ENCODE data around the gene WWTR1. TPM values are rescaled to one million over a fixed set of nuclear protein-coding genes. Genes with fewer than 3 reads are reported as not detected.

WWTR1 gene
- total RNA-seq, 1 experiment from 2014 or later = 14.1 TPM

- no peak overlapping the region for H3K4me3 ChIP-seq (ENCODE audit: insufficient read depth, low read depth, low read length)
- DNase-seq = no peak
- H3K27me3 ChIP-seq (ENCODE audit: control insufficient read depth, insufficient read depth, low read length) = no peaks in the 10 kb centered on the region
- no peaks in the 10 kb centered on the region for H3K36me3 ChIP-seq (replicated peaks; ENCODE audit: control insufficient read depth, insufficient read depth, low read length)
These were observed 76.0 kb downstream of the WWTR1 start for GRCh38 chr3:149581681-149582370.

- Histone ChIP-seq H3K36me3 (replicated peaks; ENCODE audit: control insufficient read depth, insufficient read depth, low read length) (no peaks in the 10 kb centered on the region), H3K4me3 (ENCODE audit: insufficient read depth, low read depth, low read length) (no peak overlapping the region), H3K27me3 (ENCODE audit: control insufficient read depth, insufficient read depth, low read length) (no peaks in the 10 kb centered on the region)
- no peak for DNase-seq
These were observed 76.6 kb downstream of the WWTR1 start for GRCh38 chr3:149581248-149581647.

- DNase-seq = no peak
- Histone ChIP-seq H3K36me3 (replicated peaks; ENCODE audit: control insufficient read depth, insufficient read depth, low read length) (no peaks in the 10 kb centered on the region), H3K4me3 (ENCODE audit: insufficient read depth, low read depth, low read length) (no peak overlapping the region), H3K27me3 (ENCODE audit: control insufficient read depth, insufficient read depth, low read length) (no peaks in the 10 kb centered on the region)
These were observed 77.8 kb downstream of the WWTR1 start for GRCh38 chr3:149579838-149580542.

- Histone ChIP-seq H3K36me3 (replicated peaks; ENCODE audit: control insufficient read depth, insufficient read depth, low read length) (no peaks in the 10 kb centered on the region), H3K4me3 (ENCODE audit: insufficient read depth, low read depth, low read length) (no peak overlapping the region), H3K27me3 (ENCODE audit: control insufficient read depth, insufficient read depth, low read length) (no peaks in the 10 kb centered on the region)
- no peak for DNase-seq
These were observed 78.7 kb downstream of the WWTR1 start for GRCh38 chr3:149579161-149579560.

- no peaks in the 10 kb centered on the region for H3K36me3 ChIP-seq (replicated peaks; ENCODE audit: control insufficient read depth, insufficient read depth, low read length)
- H3K4me3 ChIP-seq (ENCODE audit: insufficient read depth, low read depth, low read length) = no peak overlapping the region
- no peaks in the 10 kb centered on the region for H3K27me3 ChIP-seq (ENCODE audit: control insufficient read depth, insufficient read depth, low read length)
- no peak for DNase-seq
These were observed 80.0 kb downstream of the WWTR1 start for GRCh38 chr3:149577801-149578200.

GRCh38 chr3:149575961-149576564, 81.8 kb downstream of the WWTR1 start:
- H3K27me3 ChIP-seq (ENCODE audit: control insufficient read depth, insufficient read depth, low read length) = no peaks in the 10 kb centered on the region
- DNase-seq = no peak
- peaks cover 3% of the 10 kb centered on the region; the same call in 1 of the 2 replicates for H3K36me3 ChIP-seq (replicated peaks; ENCODE audit: control insufficient read depth, insufficient read depth, low read length)
- H3K4me3 ChIP-seq (ENCODE audit: insufficient read depth, low read depth, low read length) = no peak overlapping the region

- Histone ChIP-seq H3K27me3 (ENCODE audit: control insufficient read depth, insufficient read depth, low read length) (no peaks in the 10 kb centered on the region), H3K36me3 (replicated peaks; ENCODE audit: control insufficient read depth, insufficient read depth, low read length) (peaks cover 3% of the 10 kb centered on the region; the same call in 1 of the 2 replicates), H3K4me3 (ENCODE audit: insufficient read depth, low read depth, low read length) (no peak overlapping the region)
- no peak for DNase-seq
These were observed 82.4 kb downstream of the WWTR1 start for GRCh38 chr3:149575213-149575960.

GRCh38 chr3:149572796-149573414, 84.9 kb downstream of the WWTR1 start:
- DNase-seq = no peak
- Histone ChIP-seq H3K4me3 (ENCODE audit: insufficient read depth, low read depth, low read length) (no peak overlapping the region), H3K36me3 (replicated peaks; ENCODE audit: control insufficient read depth, insufficient read depth, low read length) (peaks cover 3% of the 10 kb centered on the region; the same call in 1 of the 2 replicates), H3K27me3 (ENCODE audit: control insufficient read depth, insufficient read depth, low read length) (no peaks in the 10 kb centered on the region)

GRCh38 chr3:149571381-149571780, 86.4 kb downstream of the WWTR1 start:
- no peak for DNase-seq
- H3K4me3 ChIP-seq (ENCODE audit: insufficient read depth, low read depth, low read length) = no peak overlapping the region
- H3K36me3 ChIP-seq (replicated peaks; ENCODE audit: control insufficient read depth, insufficient read depth, low read length) = peaks cover 3% of the 10 kb centered on the region; the same call in 1 of the 2 replicates
- H3K27me3 ChIP-seq (ENCODE audit: control insufficient read depth, insufficient read depth, low read length) = no peaks in the 10 kb centered on the region

- H3K27me3 ChIP-seq (ENCODE audit: control insufficient read depth, insufficient read depth, low read length) = no peaks in the 10 kb centered on the region
- peaks cover 3% of the 10 kb centered on the region; the same call in 1 of the 2 replicates for H3K36me3 ChIP-seq (replicated peaks; ENCODE audit: control insufficient read depth, insufficient read depth, low read length)
- DNase-seq = no peak
- H3K4me3 ChIP-seq (ENCODE audit: insufficient read depth, low read depth, low read length) = no peak overlapping the region
These were observed 87.8 kb downstream of the WWTR1 start for GRCh38 chr3:149570016-149570415.

GRCh38 chr3:149567381-149567780, 90.4 kb downstream of the WWTR1 start:
- Histone ChIP-seq H3K27me3 (ENCODE audit: control insufficient read depth, insufficient read depth, low read length) (no peaks in the 10 kb centered on the region), H3K4me3 (ENCODE audit: insufficient read depth, low read depth, low read length) (no peak overlapping the region), H3K36me3 (replicated peaks; ENCODE audit: control insufficient read depth, insufficient read depth, low read length) (peaks cover 3% of the 10 kb centered on the region; the same call in 1 of the 2 replicates)
- DNase-seq = no peak

GRCh38 chr3:149566292-149566975, 91.4 kb downstream of the WWTR1 start:
- Histone ChIP-seq H3K27me3 (ENCODE audit: control insufficient read depth, insufficient read depth, low read length) (no peaks in the 10 kb centered on the region), H3K36me3 (replicated peaks; ENCODE audit: control insufficient read depth, insufficient read depth, low read length) (peaks cover under 1% of the 10 kb centered on the region; the same call in 1 of the 2 replicates), H3K4me3 (ENCODE audit: insufficient read depth, low read depth, low read length) (no peak overlapping the region)
- no peak for DNase-seq

GRCh38 chr3:149564079-149564478, 93.7 kb downstream of the WWTR1 start:
- DNase-seq = no peak
- no peaks in the 10 kb centered on the region for H3K27me3 ChIP-seq (ENCODE audit: control insufficient read depth, insufficient read depth, low read length)
- H3K36me3 ChIP-seq (replicated peaks; ENCODE audit: control insufficient read depth, insufficient read depth, low read length) = no peaks in the 10 kb centered on the region
- H3K4me3 ChIP-seq (ENCODE audit: insufficient read depth, low read depth, low read length) = no peak overlapping the region

GRCh38 chr3:149563114-149563513, 94.7 kb downstream of the WWTR1 start:
- DNase-seq = no peak
- no peaks in the 10 kb centered on the region for H3K27me3 ChIP-seq (ENCODE audit: control insufficient read depth, insufficient read depth, low read length)

More at GRCh38 chr3:149563114-149563513, 94.7 kb downstream of the WWTR1 start:
- Histone ChIP-seq H3K4me3 (ENCODE audit: insufficient read depth, low read depth, low read length) (no peak overlapping the region), H3K36me3 (replicated peaks; ENCODE audit: control insufficient read depth, insufficient read depth, low read length) (no peaks in the 10 kb centered on the region)
